COR-L47 (cell line): ENCODE results near the gene MMP2.

Experiments used
- DNase-seq: peaks from one replicate; lab custom pipeline; 2025; lab: John Stamatoyannopoulos, UW

MMP2 gene

GRCh38 chr16:55494994-55495421, 16.0 kb downstream of the MMP2 start:
- no peak for DNase-seq

GRCh38 chr16:55495616-55496289, 16.8 kb downstream of the MMP2 start:
- DNase-seq = no peak

GRCh38 chr16:55496509-55497145, 17.6 kb downstream of the MMP2 start:
- DNase-seq = no peak

- no peak for DNase-seq
Measured at GRCh38 chr16:55497558-55497957, 18.6 kb downstream of the MMP2 start.

- DNase-seq = no peak
Measured at GRCh38 chr16:55498101-55498500, 19.1 kb downstream of the MMP2 start.

GRCh38 chr16:55499281-55499680, 20.3 kb downstream of the MMP2 start:
- DNase-seq = no peak

- no peak for DNase-seq
Measured at GRCh38 chr16:55499951-55500529, 21.0 kb downstream of the MMP2 start.

- DNase-seq = no peak
Measured at GRCh38 chr16:55500530-55501011, 21.6 kb downstream of the MMP2 start.

- no peak for DNase-seq
Measured at GRCh38 chr16:55501549-55502322, 22.7 kb downstream of the MMP2 start.

- no peak for DNase-seq
Measured at GRCh38 chr16:55502801-55503366, 23.9 kb downstream of the MMP2 start.

GRCh38 chr16:55503726-55504550, 24.9 kb downstream of the MMP2 start:
- DNase-seq = no peak

- DNase-seq = no peak
Measured at GRCh38 chr16:55505333-55506015, 26.5 kb downstream of the MMP2 start.

- DNase-seq = no peak
Measured at GRCh38 chr16:55506083-55506482, 27.1 kb downstream of the MMP2 start.

GRCh38 chr16:55506708-55507107, 27.7 kb downstream of the MMP2 start:
- no peak for DNase-seq

- DNase-seq = no peak
Measured at GRCh38 chr16:55508271-55508921, 29.4 kb downstream of the MMP2 start.

- no peak for DNase-seq
Measured at GRCh38 chr16:55508941-55509931, 30.2 kb downstream of the MMP2 start, which contains the start of gene LPCAT2. Gene LPCAT2, plus strand, starts transcription at chr16:55509072. Its CDS starts 110 bp downstream, at chr16:55509182.

GRCh38 chr16:55510185-55510805, 31.3 kb downstream of the MMP2 start:
- no peak for DNase-seq

GRCh38 chr16:55512941-55513340, 33.9 kb downstream of the MMP2 start:
- no peak for DNase-seq
